Right atrium auricular region (tissue), 2 donors: ENCODE measurements around the gene ZBTB7C. TPM values are rescaled to one million over a fixed set of nuclear protein-coding genes. Genes with fewer than 3 reads are reported as not detected.

ENCODE experiments used
- DNase-seq: peaks from one replicate; pipeline ENCODE4 v3.0.0-alpha.2; 2019; ENCODE audit warnings: low spot score
- H3K27ac ChIP-seq, 2 donors: fragments of 200-600 bp; sonication (generic); 1 replicate in 1 of 2; 2 replicates in 1 of 2; pipeline ENCODE4 v1.5.1; 2016 to 2019
- H3K27me3 ChIP-seq, 2 donors: fragments of 200-600 bp; sonication (generic); one replicate each; pipeline versions ENCODE4 v1.5.1 to v1.6.0; 2017 to 2019
- H3K36me3 ChIP-seq: fragments of 200-600 bp; sonication (generic); one replicate; pipeline ENCODE4 v1.5.1; 2016
- H3K4me1 ChIP-seq, 2 donors: fragments of 200-600 bp; sonication (generic); one replicate each; pipeline versions ENCODE4 v1.5.1 to v1.6.0; 2017 to 2019
- H3K4me3 ChIP-seq, 2 donors: fragments of 200-600 bp; sonication (generic); 1 replicate in 1 of 2; 2 replicates in 1 of 2; pipeline ENCODE4 v1.5.1; 2017 to 2019; ENCODE audit warnings: mild to moderate bottlenecking in 1 of 2, moderate library complexity in 1 of 2
- H3K9me3 ChIP-seq, 2 donors: fragments of 200-600 bp; sonication (generic); one replicate each; pipeline ENCODE4 v1.5.1; 2019
- CTCF ChIP-seq, 2 donors: fragments of 200-600 bp; sonication (generic); IDR thresholded peaks; one replicate each; pipeline ENCODE4 v1.5.1; 2019; ENCODE audit warnings: antibody characterized with exemption in 2 of 2
- total RNA-seq, 2 donors: library from RNA; depleted of rRNA; stranded (reverse); fragments of >200 nt; gene quantifications; one replicate each; pipeline ENCODE4 v1.1.0, GENCODE V29; 2016

Gene ZBTB7C
- total RNA-seq, 2 donors from 2014 or later, result 1.8 to 7.7 TPM

GRCh38 chr18:48303883-48304282 lies 105.3 kb downstream of the ZBTB7C start:
- H3K27ac ChIP-seq, result no peak overlapping the region
- no peak for DNase-seq
- H3K36me3 ChIP-seq, result no peaks in the 10 kb centered on the region
- TF ChIP-seq CTCF (IDR thresholded peaks at IDR 0.05), result no peak
- H3K27me3 ChIP-seq, result no peaks in the 10 kb centered on the region
- H3K9me3 ChIP-seq, result no peaks in the 10 kb centered on the region
- peaks cover 0 to 11% of the 10 kb centered on the region in 2 donors for H3K4me1 ChIP-seq
- H3K4me3 ChIP-seq, result no peak overlapping the region

DNA sequence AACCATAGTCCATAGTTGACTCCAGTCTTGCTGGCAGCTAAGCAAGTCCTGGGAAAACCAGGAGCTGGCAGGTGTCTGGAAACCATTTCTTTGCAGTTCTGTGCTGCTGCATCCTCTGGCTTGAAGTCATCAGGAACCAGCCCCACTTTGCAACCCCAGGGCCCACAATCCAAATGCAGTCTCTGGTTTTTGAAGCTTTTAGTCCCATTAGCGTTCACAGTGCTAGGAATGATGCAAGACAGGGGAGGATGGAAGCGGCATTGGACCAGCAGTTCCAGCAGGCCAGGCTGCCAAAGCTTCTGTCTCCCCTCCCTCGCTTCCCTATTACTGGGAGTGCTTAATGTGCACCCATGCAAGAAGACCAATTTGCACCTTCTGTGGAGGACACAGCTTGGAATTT lies 106.4 kb downstream of the ZBTB7C start:
- no peak overlapping the region for H3K27ac ChIP-seq
- DNase-seq, result no peak

DNA sequence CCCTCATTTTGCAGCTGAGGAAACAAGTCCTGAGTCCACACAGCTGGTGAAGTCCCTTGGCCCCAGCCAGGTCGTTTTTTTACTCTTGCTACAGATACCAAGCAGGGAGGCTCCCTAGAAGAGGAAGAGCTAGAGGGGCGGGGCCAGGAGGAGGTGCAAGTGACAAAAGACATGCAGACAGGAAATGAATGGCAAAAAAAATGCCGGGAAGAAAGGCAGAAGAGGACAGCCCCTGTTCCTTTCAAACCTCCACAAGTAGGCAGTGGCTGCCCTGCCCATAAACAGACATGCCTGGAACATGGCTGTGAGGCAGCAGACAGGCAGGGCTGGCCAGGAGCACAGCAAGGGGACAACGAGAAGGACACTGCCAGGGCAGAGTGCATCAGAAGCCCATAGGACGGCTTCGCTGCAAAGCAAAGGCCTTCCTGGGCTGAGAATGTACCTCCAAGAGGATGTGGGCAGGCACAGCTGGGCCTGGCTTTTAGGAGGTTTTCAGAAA lies 108.7 kb downstream of the ZBTB7C start:
- no peak for TF ChIP-seq CTCF (IDR thresholded peaks at IDR 0.05)
- Histone ChIP-seq H3K9me3 (no peaks in the 10 kb centered on the region), H3K36me3 (no peaks in the 10 kb centered on the region), H3K27me3 (no peaks in the 10 kb centered on the region), H3K4me3 (no peak overlapping the region), H3K27ac (no peak overlapping the region), H3K4me1 (peaks cover 0 to 11% of the 10 kb centered on the region in 2 donors)
- no peak for DNase-seq

More for the DNA sequence above, 106.4 kb downstream of the ZBTB7C start:
- H3K9me3 ChIP-seq, result no peaks in the 10 kb centered on the region
- H3K4me1 ChIP-seq, result peaks cover 0 to 11% of the 10 kb centered on the region in 2 donors
- H3K4me3 ChIP-seq, result no peak overlapping the region
- H3K36me3 ChIP-seq, result no peaks in the 10 kb centered on the region
- no peak for TF ChIP-seq CTCF (IDR thresholded peaks at IDR 0.05)
- no peaks in the 10 kb centered on the region for H3K27me3 ChIP-seq

DNA sequence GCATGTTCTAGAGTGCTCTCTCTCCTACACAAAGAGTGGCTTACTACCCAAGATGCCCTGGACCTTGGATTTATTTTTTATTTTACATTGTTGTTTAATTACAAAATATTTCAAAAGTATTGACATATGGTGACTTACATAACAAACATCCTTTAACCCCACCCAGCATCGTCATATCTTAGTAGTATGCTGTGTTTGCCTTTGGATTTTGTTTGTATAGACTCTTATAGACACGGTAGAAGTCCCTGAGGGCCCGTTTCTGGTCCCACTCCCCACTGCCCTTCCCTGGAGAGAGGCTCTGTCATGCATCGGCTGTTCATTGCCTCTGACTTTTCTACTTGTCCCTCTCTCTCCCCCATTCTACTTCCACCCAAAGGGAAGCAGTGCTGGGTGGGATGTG lies 112.0 kb downstream of the ZBTB7C start:
- no peaks in the 10 kb centered on the region for H3K27me3 ChIP-seq
- H3K27ac ChIP-seq, result no peak overlapping the region
- DNase-seq, result no peak
- no peaks in the 10 kb centered on the region for H3K36me3 ChIP-seq
- no peak overlapping the region for H3K4me3 ChIP-seq
- TF ChIP-seq CTCF (IDR thresholded peaks at IDR 0.05), result no peak
- peaks cover 0 to 28% of the 10 kb centered on the region in 2 donors for H3K4me1 ChIP-seq
- H3K9me3 ChIP-seq, result no peaks in the 10 kb centered on the region

DNA sequence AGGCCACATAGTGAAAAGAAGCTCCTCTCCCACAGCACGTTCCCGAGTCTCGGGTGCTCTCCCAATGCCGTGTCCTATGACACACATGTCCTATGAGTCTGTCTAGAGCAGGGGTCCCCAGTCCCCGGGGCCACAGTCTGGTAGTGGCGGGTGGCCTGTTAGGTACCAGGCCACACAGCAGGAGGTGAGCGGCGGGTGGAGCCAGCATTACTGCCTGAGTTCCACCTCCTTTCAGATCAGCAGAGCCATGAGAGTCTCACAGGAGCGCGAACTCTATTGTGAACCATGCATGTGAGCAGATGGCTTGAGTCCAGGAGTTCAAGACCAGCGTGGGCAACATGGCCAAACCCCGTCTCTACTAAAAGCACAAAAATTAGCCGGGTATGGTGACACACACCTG lies 112.6 kb downstream of the ZBTB7C start:
- H3K4me1 ChIP-seq, result peaks cover 0 to 28% of the 10 kb centered on the region in 2 donors
- no peaks in the 10 kb centered on the region for H3K9me3 ChIP-seq
- H3K27ac ChIP-seq, result no peak overlapping the region
- H3K36me3 ChIP-seq, result no peaks in the 10 kb centered on the region
- DNase-seq, result peak; percentile 36
- TF ChIP-seq CTCF (IDR thresholded peaks at IDR 0.05), result no peak
- no peak overlapping the region for H3K4me3 ChIP-seq
- no peaks in the 10 kb centered on the region for H3K27me3 ChIP-seq
